DMS53 treated with DMSO at 0.1 percent for 48 hours (cell line): ENCODE data around the gene ARHGEF17.

Experiments used
- DNase-seq: peaks from one replicate; lab custom pipeline; 2025; ENCODE audit not compliant: unreplicated experiment; lab: John Stamatoyannopoulos, UW

ARHGEF17 gene

DNA sequence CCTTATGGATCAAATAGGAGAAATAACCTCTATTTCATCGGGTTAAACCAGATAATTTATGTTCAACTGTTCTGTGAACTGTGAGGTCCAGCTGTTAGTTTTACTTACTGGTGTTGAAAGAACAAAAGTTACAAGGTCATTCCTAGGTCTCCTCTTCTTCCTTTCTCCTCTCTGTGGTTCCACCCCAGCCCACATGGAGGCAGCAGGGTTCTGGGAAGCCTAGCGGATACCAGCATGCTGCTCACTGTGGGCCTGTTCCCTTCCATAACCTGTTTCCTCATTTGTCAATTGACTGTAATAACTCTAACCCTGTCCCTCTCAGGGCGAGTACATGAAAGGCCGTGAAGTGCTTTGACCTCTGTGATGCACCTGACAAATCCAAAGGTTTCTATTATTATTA is 96.0 kb downstream of the ARHGEF17 start:
- DNase-seq = peak; percentile 41

- DNase-seq = no peak
These were observed 96.5 kb downstream of the ARHGEF17 start for GRCh38 chr11:73404506-73405145.

DNA sequence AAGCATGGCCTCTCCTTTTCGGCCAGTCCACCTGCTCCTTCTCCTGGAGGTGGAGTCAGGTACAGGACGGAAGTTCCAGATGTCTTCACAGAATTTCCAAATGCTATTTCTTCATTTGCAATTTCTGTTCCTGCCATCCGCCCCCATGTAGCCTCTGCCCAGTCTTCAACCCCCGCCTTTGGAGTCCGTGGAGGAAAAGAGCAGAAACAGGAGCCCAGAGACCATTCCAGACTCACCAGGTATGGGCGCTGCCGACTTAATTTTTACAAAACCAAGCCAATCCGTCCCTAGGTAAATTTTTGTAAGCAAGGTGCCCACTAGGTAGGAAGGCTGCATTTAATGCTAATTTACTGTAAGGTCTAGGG is 97.1 kb downstream of the ARHGEF17 start:
- DNase-seq = no peak

DNA sequence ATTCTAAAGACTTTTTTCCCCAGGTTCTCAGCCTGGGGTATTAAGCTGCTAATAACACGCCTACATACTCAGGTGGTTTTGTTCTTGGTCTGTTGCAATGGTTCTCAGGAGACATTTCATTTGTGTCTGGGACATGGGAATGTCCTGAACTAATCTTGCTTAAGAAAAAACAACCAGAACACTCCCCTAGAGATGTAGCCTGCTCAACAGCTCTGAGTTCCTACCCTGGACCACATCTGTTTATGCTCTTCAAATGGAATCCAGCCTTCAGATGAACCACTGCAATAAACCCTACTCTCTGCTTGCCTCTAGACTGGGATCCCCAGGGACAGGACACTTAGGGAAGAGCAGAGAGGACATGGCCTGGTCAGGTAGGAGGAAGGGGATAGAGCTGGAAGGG is 98.1 kb downstream of the ARHGEF17 start:
- DNase-seq = no peak

- DNase-seq = no peak
These were observed 98.5 kb downstream of the ARHGEF17 start for GRCh38 chr11:73406619-73407018.

DNA sequence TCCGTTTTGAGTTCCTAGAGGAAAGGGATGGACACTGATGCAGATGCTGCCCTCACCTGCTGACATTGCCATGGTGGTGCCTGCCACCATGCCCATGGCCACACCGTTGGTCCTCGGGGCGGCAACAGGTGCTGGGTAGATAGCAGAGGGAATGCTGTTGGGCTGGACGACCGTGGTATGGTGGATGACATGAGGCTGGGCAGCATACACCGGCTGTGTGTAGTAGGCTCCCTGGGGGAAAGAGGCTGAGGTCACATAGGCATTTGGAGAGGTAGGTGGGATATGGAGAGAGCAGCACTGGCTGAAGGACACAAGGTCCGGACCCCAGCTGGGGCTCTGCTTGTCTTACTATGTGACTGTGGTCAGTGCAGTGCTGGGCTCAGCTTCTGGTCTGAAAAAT is 101.4 kb downstream of the ARHGEF17 start:
- no peak for DNase-seq

GRCh38 chr11:73410627-73411026 is 102.6 kb downstream of the ARHGEF17 start:
- DNase-seq = no peak

GRCh38 chr11:73411031-73411430 is 103.0 kb downstream of the ARHGEF17 start:
- no peak for DNase-seq

DNA sequence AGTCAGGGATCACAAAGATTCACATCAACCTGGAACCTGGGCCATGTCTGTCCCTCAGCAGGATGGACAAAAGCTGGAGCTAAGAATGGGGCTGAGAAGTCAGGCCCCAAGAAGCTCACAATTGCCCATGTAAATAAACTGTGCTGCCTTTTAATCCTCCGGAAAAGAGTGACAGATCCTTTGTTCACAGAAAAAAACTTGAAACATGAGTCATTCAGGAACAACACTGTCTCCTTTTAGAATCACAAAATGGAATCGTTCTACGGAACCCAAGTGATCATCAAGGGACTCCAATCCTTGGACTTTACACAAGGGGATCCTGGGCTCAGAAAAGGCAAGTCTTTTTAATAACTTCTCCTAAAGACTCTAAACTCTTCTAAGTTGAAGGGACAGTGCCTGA is 104.2 kb downstream of the ARHGEF17 start:
- DNase-seq = peak; percentile 61

- DNase-seq = no peak
These were observed 105.2 kb downstream of the ARHGEF17 start for GRCh38 chr11:73413256-73413655.

- DNase-seq = no peak
These were observed 107.0 kb downstream of the ARHGEF17 start for GRCh38 chr11:73414977-73415651.

DNA sequence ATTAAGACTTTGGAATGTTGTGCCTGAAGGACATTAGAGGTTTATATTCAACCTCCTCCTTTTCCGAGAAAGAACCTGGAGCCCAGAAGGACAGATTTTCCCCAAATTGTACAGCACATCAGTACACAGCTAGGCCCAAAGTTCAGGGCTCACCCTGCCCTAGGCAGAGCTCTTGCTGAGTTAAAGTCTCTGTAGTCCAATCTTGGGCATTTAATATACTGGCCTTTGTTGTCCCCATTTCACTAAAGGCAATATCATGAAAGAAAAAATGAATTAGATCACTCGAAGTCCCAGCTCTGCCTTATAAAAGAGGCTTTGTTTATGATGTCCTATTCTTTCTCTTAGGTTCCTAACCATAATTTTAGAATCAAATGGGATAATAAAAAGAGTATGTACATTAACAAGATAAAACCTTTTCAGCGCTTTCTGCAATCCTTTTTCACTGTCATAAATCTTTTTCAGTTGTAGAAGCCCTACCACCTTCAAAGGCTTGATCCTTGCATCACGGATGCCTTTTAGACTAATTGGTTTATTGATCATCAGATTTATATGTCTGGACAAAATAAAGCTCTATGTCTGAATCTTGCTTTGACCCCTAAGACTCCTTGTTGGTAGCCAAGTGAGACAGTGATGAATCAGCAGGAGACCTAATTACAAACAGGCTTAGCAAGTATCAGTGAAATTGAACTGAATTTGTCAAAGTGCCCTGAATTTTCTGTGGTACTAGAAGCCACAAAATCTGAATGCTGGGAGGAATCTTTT is 108.0 kb downstream of the ARHGEF17 start:
- no peak for DNase-seq

DNA sequence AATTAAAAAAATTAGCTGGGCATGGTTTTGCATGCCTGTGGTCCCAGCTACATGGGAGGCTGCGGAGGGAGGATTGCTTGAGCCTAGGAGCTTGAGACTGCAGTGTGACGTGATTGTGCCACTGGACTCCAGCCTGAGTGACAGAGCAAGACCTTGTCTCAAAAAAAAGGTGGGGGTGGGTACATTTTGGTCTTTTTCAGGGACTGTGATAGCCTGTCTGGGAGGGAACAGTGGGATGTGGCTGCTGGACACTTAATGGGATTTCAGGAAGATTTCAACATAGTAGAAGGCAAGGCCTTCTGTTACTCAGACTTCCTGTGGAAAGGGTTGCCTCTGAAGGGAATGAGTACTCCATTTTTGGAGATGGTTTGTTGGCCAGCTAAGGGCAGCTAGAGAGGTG is 108.7 kb downstream of the ARHGEF17 start:
- no peak for DNase-seq
